OCI-LY3 (cell line): Measurements from ENCODE around the gene MIER2.

Source experiments
- CTCF ChIP-seq: fragments of 200-600, 300-600 bp; sonication (generic); IDR thresholded peaks from 2 replicates; pipeline ENCODE4 v1.5.1; 2014; ENCODE audit warnings: antibody characterized with exemption, low read length, low read depth
- EZH2phosphoT487 ChIP-seq: fragments of 200-600 bp; shearing (Covaris generic); IDR thresholded peaks from 2 replicates; pipeline ENCODE4 v1.6.1; 2018; ENCODE audit warnings: antibody characterized with exemption, mixed run types, low read depth

DNA sequence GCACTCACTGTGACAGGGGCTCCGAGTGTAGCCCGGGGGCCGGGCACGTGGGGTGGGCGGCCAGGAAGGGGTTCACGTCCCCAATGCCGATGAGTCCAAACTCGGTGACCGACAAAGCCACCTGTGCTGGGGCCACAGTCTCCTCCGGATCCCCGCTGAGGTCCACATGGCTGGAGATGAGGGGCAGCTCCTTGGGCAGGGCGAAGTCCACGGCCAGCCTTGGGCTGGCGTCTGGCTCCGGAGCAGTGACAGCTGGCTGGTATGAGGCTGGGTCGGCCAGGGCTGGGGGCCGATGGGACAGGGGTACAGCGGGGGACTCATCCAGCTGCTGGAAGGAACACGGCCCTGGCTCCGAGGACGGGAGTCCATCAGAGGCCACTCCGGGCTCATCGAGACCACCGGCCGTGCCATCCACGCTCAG is 37.5 kb downstream of the MIER2 start:
- TF ChIP-seq CTCF (no peak), EZH2phosphoT487 (no peak)
